IPS-18c (cell line): Measurements from ENCODE around the gene CDK5RAP2.

ENCODE experiments used
- H3K4me3 ChIP-seq: 2 replicates; pipeline ENCODE4 v1.7.0; 2013; ENCODE audit warnings: low read depth, mild to moderate bottlenecking, low read length, moderate library complexity; ENCODE audit not compliant: insufficient read depth
- H3K9me3 ChIP-seq: one replicate; pipeline ENCODE4 v1.6.1; 2013; ENCODE audit warnings: mild to moderate bottlenecking, low read length, moderate library complexity; ENCODE audit not compliant: control insufficient read depth, insufficient read depth

CDK5RAP2 gene

DNA sequence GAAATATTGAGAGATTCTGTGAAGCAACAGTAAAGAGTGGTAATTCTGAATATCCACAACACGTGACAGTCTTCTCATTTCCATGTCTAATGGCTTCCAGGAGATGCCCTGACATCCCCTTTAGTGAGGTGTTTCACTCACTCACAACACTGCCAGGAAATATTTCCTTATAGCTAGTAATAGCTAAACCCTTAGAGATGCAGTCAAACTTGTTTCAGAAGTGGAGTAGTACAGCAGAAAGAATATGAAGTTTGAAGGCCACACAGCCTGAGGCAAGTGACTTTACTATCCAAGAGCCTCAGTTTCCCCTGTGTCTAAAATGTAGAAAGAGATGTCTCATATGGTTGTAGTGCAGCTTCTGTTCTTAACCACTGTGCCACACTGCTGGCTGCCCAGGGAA, 139.2 kb downstream of the CDK5RAP2 start:
- Histone ChIP-seq H3K4me3 (no peak overlapping the region), H3K9me3 (no peaks in the 10 kb centered on the region)

DNA sequence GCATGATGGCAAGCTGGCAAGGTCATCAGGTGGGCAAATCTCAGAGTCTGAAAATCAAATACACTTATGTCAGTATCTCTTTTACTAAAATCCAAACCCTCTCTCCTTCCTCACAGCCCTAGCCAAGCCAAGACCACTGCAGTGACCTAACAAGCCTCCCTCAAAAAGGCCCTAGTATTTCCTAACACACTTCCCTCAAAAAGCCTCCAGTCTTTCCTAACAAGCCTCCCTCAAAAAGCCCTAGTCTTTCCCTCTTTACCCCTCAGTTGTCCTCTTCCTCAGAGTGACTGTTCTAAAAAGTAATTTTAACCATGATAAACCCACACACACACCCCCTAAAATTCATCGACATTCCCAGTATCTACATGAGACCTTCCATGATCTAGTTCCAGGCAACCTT, 140.0 kb downstream of the CDK5RAP2 start:
- H3K9me3 ChIP-seq: no peaks in the 10 kb centered on the region
- H3K4me3 ChIP-seq: no peak overlapping the region

DNA sequence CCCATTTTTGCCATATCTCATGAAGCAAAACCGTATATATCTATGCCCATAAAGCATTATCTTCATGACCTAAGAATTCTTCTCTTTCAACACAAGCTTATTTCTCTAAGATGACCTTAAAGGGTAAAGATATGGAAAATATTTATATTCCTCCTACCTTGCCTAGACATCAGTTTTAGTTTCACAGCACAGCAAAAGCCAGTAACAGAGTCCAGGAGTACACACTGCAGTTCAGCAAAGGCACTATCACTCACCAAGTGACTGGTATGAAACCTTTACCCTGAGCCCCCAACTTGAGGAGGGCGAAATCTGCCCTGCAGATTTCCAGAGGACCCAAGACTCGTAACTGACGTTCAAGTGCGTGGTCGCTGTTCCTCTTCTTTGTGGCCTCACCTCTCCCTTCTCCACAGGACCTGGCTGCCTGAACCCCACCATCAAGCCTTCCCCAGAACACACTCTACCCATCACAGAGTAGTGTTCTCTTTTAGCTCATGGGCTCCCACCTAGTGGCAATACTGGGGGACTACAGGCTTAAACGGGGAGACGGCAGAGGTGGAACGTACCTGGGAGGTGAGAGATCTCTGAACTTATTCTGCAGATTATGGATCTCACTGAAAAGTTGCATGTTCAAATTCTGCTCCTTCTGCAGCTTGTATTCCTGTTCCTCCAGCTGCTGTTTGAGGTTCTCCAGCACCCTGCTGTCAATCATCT, 141.0 kb downstream of the CDK5RAP2 start:
- Histone ChIP-seq H3K4me3 (no peak overlapping the region), H3K9me3 (no peaks in the 10 kb centered on the region)

DNA sequence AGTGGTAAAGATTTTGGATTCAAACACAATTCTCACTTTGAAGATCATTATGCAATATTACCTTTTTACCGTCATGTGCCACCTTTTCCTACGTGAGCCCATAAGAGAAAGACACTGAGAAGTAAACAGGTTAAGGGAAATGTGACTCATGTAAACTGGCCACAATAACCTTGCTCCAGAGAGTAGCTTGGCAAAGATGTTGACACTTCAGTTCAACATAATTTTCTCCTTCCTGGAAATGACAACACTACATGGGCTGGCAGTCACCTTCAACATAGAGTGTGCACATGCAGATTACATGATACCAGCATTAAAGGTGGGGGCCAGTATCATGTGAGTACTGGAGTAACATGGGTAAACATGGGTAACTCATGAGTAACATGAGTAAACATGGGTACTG, 141.9 kb downstream of the CDK5RAP2 start:
- Histone ChIP-seq H3K4me3 (no peak overlapping the region), H3K9me3 (no peaks in the 10 kb centered on the region)

DNA sequence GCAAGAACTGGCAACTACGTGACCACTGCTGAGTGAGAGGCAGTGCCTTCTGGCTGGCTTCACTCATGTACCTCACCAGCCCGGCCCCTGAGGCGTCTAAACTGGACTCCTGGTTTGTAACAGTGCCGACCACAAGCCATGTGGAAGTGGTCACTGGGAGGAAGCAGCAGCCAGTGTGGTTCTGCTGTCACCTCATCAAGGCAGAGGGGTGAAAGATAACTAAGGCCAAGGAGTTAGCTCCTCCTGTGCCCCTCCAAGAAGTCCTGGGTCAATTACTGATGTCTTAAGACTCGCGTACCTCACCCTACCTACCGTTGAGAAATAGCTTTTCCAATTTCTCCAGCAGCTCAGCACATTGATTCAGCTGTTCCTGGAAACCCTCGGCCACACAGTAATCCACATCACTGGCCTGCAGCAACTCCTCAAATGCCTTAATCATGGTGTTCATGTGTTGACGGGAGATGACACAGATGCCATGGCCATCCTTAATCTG, 142.9 kb downstream of the CDK5RAP2 start:
- no peak overlapping the region for H3K4me3 ChIP-seq
- H3K9me3 ChIP-seq: no peaks in the 10 kb centered on the region

DNA sequence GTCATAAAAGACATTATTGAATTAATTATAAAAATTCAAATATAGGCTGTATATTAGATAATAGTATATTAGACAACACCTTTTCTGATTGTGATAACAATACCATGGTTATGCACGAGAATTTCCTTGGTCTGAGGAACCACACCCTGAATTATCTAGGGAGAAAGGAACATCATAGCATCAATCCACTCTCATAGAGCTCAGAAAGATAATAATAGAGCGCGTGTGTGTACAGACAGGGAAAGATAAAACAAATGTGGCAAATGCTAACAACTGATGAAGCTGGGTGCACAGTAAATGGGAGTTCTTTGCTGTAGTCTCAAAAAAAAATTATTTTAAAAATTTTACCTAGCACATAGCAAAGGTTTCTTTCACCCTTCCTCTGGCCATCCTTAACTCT, 143.5 kb downstream of the CDK5RAP2 start:
- no peak overlapping the region for H3K4me3 ChIP-seq
- no peaks in the 10 kb centered on the region for H3K9me3 ChIP-seq

DNA sequence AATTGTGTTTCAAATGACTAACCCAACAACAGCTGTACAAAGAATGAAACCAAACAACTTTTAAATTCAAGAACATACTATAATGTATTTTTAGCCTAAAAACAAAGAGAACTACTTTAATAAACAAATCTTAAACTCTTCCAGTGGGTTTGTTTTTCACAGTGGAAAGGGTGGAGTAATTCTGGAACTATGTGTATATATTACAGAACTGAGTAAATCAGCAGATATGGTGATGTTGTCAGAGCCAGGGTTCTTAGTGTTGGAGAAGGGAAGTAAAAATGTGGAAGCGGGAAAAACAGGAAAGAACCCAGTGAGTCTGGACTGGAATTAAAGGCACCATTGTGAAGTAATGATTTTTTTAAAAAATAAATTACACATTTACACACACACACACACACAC, 144.9 kb downstream of the CDK5RAP2 start:
- Histone ChIP-seq H3K9me3 (no peaks in the 10 kb centered on the region), H3K4me3 (no peak overlapping the region)

DNA sequence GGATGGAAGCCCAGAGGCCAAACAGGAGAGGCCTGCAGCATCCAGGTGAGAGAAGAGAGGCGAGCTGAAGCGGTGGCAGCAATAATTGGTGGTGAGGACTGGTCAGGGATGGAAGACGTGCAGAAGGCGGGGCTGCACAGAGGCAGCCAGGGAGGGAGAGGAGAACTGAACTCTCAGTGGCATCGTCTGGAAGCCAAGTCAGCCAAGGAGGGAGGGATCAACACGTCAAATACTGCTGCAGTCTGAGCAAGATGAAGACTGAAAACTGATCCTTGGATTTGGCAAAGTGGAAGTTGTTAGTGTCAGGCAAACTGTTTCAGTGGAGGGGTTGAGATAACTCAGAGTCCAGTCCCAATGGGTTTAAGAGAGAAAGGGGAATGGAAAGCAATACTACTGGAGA, 145.4 kb downstream of the CDK5RAP2 start:
- H3K4me3 ChIP-seq: no peak overlapping the region

DNA sequence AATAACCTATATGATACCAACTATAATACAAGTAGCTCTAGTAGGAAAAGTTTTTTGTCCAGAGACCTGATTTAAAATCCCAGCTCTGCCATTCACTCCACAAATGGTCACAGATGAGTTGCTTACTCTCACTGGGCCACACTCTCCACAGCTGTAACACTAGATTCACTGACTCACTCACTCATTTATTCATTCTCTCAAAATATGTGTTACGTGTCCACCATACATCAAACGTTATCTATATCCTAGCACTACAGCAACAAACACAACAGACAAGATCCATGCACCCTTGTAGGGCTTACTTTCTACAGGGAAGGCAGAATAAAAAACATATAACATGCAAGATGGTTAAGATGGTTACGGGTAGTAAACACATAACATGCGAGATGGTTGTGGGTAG, 146.3 kb downstream of the CDK5RAP2 start:
- Histone ChIP-seq H3K4me3 (no peak overlapping the region), H3K9me3 (no peaks in the 10 kb centered on the region)

More for the DNA sequence above, 145.4 kb downstream of the CDK5RAP2 start:
- H3K9me3 ChIP-seq: no peaks in the 10 kb centered on the region

DNA sequence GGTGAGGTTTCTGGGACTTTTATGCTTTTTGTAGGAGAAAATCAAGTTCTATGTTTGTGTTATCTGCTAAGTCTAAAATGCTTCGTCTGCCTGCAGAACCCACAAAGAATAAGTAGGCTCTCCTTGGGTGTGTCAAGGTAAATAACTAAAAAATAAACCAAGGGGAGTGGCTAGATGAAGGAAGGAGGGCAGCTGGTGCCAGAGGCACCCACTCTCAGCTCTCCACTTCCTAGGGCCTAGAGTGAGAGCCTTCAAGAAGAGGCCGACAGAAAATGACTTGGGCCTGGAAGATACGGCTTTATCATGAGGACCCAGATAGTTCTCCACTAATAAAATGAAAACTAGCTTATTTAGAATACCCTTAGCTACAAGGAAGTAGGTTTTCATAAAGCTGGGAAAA, 147.4 kb downstream of the CDK5RAP2 start:
- Histone ChIP-seq H3K4me3 (no peak overlapping the region), H3K9me3 (no peaks in the 10 kb centered on the region)

DNA sequence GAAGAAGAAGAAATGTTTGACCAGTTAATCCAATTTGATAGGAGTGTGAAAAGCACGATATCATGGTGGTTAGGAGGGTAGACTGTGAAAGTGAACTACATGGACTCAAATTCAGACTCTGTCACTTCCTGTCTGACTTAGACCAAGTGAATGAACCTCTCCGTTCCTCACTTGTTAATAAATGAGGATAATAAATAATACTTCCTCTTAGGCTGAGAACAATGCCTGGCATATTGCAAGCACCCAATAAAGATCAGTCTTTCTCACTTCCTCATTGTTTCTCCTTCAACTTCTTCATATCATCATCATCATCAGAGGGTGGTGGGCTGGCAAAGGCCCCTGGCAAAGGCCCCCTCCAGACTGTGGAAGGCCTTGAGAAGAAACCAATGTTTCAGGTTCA, 148.7 kb downstream of the CDK5RAP2 start:
- Histone ChIP-seq H3K4me3 (no peak overlapping the region), H3K9me3 (no peaks in the 10 kb centered on the region)

DNA sequence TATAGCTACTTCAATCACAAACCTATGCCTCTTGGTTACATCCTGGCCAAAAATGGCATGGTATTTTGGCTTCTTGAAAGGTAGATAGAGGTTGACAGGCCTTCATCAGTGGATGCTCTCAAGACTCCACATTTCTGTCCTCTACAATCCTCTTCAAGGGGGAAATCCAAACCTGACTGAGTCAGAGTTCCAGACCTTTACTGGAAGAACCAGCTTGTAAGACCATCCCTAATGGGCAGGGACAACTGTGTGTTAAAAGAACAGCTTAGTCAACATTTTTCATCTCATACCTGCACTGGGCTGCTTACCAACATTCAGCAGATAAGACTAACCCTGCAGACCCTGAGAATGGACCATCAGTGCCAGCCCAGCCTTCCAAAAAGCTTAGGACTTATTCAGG, 155.7 kb downstream of the CDK5RAP2 start:
- no peak overlapping the region for H3K4me3 ChIP-seq
- H3K9me3 ChIP-seq: no peaks in the 10 kb centered on the region

DNA sequence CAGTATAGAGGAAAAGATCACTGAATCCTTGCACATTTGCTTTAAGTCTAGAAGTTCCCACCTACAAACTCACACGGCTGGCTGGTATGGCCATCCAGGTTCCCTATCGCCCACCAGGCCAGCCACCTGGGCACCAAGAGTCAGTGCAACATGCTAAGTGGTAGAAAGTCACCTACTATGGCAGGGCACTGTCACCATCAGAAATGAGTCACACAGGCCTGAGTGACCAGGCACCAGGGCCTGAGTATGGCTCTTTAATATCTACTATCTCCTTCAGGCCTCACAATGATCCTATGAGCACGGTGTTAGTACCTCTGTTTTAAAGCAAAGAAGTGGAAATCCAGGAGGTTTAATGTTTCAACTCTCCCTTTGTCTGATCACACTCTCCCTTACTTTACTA, 156.2 kb downstream of the CDK5RAP2 start:
- no peaks in the 10 kb centered on the region for H3K9me3 ChIP-seq
- no peak overlapping the region for H3K4me3 ChIP-seq

DNA sequence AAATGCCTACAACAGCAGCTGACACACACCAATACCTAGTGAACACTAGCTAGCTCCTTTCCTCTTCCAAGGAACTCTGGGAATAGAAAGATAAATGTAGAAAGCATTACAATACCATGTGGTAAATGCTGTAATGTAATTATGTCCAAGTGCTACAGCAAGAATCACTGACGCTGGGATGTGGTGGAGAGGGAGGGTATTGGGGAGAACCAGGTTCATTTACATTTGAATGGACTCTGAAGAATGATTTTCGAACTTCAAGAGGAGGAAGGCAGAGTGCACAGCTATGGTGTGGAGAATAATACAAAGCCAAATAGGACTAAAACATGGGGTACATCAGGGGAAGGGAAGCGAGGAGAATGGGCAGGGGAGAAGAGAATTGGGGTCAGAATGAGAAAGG, 158.0 kb downstream of the CDK5RAP2 start:
- Histone ChIP-seq H3K4me3 (no peak overlapping the region), H3K9me3 (no peaks in the 10 kb centered on the region)

DNA sequence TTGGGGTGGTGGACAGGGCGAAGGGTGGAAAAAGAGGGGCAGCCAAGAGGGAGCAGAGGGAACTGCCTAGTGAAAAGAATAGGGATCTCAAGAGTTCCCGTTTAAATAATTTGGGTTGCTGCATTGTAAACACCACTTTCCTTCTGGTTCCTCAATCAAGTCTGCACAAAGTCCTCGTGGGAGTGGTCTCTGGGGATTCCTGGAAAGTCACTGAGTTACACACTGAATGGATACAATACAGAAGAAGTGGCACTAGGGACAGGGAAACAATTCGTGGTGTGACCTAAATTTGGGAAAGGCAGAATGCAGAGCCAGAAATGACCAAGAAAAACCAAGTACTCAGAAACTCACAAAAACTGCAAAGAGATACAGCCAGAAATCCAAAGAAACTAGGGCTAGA, 161.7 kb downstream of the CDK5RAP2 start:
- Histone ChIP-seq H3K9me3 (no peaks in the 10 kb centered on the region), H3K4me3 (no peak overlapping the region)

DNA sequence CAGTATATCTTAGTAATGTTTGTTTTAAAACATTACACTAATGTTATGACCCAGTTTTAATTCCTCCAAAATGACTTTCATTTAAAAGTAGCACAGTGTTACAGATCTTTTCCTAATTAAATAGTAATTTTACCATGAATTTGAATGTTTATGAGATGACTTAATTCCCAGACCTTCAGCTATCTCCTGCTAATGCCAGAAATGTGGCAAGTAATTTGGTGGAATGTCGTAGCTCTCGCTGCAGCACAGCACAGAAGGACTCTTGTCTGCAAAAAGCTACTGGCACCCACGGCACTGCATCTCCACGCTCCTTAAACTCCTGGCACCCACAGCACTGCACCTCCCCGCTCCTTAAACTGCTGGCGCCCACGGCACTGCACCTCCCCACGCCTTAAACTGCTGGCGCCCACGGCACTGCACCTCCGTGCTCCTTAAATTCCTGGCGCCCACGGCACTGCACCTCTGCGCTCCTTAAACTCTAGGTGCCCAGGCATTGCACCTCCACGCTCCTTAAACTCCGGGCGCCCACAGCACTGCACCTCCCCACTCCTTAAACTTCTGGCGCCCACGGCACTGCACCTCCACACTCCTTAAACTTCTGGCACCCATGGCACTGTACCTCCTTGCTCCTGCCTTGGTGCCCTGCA, 163.1 kb downstream of the CDK5RAP2 start:
- no peak overlapping the region for H3K4me3 ChIP-seq
- H3K9me3 ChIP-seq: no peaks in the 10 kb centered on the region

DNA sequence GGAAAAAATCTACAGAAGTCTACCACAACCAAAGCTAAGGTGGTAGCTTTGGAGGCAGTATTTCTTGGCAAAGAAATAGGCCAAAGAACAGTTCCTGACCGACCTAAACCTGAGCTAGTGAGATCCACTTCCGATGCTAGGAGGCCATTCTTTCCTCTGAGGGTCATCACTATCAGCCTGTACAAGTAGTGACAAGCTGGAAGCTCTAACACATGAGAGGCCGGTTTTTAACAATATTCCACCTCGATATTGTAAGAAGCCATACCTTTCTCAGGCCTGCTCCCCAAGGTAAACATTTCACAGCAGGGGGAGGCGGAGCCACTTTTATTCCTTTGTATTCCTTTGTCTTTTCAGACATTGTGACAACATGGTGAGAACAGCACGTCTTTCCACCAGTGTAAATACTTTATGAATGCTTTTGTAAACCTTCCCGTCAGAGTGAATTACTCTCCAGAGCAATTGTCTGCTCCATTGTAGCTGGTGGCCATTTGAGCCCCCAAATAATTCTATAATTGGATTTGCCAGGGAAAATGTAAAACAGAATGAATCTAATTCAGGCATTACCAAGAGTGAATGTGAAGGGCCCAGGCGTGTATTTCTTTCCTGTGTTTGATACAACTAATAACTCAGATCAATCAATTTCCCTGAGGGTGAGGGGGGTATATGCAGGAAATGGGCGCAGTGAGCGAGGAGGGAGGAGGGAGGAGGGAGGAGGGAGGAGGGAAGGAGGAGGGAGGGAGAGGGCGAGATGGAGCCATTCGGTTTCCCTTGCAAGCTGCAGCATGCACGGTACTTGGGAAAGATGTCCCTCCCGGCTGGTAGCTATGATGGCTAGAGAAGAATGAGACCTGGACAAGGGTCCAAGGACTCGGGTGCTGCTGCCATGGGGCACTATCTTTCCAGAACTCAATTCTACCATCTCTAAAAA, 166.6 kb downstream of the CDK5RAP2 start:
- H3K4me3 ChIP-seq: no peak overlapping the region
- H3K9me3 ChIP-seq: no peaks in the 10 kb centered on the region
